Mesendoderm (in vitro differentiated cells): ENCODE results near the gene RDX.

Experiments used
- DNase-seq: peaks from one replicate; pipeline ENCODE4 v3.0.0; 2013
- H2AK5ac ChIP-seq: 2 replicates; pipeline ENCODE4 v1.6.1; 2013; ENCODE audit warnings: low read length, inconsistent platforms
- H2BK120ac ChIP-seq: 2 replicates; pipeline ENCODE4 v1.6.1; 2013; ENCODE audit warnings: low read depth, mild to moderate bottlenecking, low read length, moderate library complexity, mixed read lengths
- H2BK15ac ChIP-seq: replicated peaks from 2 replicates; pipeline ENCODE4 v1.6.1; 2013; ENCODE audit warnings: low read depth, mild to moderate bottlenecking, moderate library complexity
- H2BK5ac ChIP-seq: 2 replicates; pipeline ENCODE4 v1.6.1; 2013; ENCODE audit warnings: low read length, inconsistent platforms
- H3K18ac ChIP-seq: 2 replicates; pipeline ENCODE4 v1.6.1; 2013; ENCODE audit warnings: mild to moderate bottlenecking, low read length, mixed read lengths
- H3K23ac ChIP-seq: one replicate; pipeline ENCODE4 v1.6.1; 2013; ENCODE audit warnings: low read length
- H3K27ac ChIP-seq: 2 replicates; pipeline ENCODE4 v1.5.1; 2013; ENCODE audit warnings: low read depth, mild to moderate bottlenecking, inconsistent platforms, low read length, moderate library complexity
- H3K27me3 ChIP-seq: 2 replicates; pipeline ENCODE4 v1.6.1; 2013; ENCODE audit warnings: low read length, control low read depth, mild to moderate bottlenecking, inconsistent platforms; ENCODE audit not compliant: insufficient read depth, poor library complexity
- H3K36me3 ChIP-seq: 2 replicates; pipeline ENCODE4 v1.6.1; 2013; ENCODE audit warnings: low read length, inconsistent platforms; ENCODE audit not compliant: control insufficient read depth, insufficient read depth
- H3K4ac ChIP-seq: one replicate; pipeline ENCODE4 v1.6.1; 2013; ENCODE audit warnings: low read depth, mild to moderate bottlenecking, low read length, moderate library complexity
- H3K4me1 ChIP-seq: 2 replicates; pipeline ENCODE4 v1.6.1; 2013; ENCODE audit warnings: low read depth, low read length, inconsistent platforms; ENCODE audit not compliant: control insufficient read depth
- H3K4me2 ChIP-seq: 2 replicates; pipeline ENCODE4 v1.6.1; 2013; ENCODE audit warnings: low read length
- H3K4me3 ChIP-seq: 2 replicates; pipeline ENCODE4 v1.5.1; 2013; ENCODE audit warnings: mild to moderate bottlenecking, low read length
- H3K56ac ChIP-seq: one replicate; pipeline ENCODE4 v1.6.1; 2013; ENCODE audit warnings: low read length
- H3K79me1 ChIP-seq: 2 replicates; pipeline ENCODE4 v1.6.1; 2013; ENCODE audit warnings: low read length, inconsistent platforms
- H3K79me2 ChIP-seq: 2 replicates; pipeline ENCODE4 v1.6.1; 2013; ENCODE audit warnings: mild to moderate bottlenecking, low read length; ENCODE audit not compliant: control insufficient read depth, insufficient read depth
- H3K9ac ChIP-seq: 2 replicates; pipeline ENCODE4 v1.6.1; 2013; ENCODE audit warnings: low read length, inconsistent platforms
- H4K5ac ChIP-seq: one replicate; pipeline ENCODE4 v1.6.1; 2013; ENCODE audit warnings: low read length
- H4K8ac ChIP-seq: one replicate; pipeline ENCODE4 v1.6.1; 2013; ENCODE audit warnings: low read depth, mild to moderate bottlenecking, control low read depth, low read length, moderate library complexity
- WGBS: extraction: QIAGEN DNeasy Blood & Tissue Kit; methylation state at CpG from one replicate; pipeline ENCODE4 v1.1.7; 2013; ENCODE audit warnings: low lambda C conversion rate, missing lambda C conversion rate; ENCODE audit not compliant: insufficient coverage; ENCODE audit errors: extremely low coverage; 5-methylcytosine and 5-hydroxymethylcytosine counted together

RDX gene

GRCh38 chr11:110190885-110191284, 105.5 kb downstream of the RDX start:
- Histone ChIP-seq H3K23ac (no peak overlapping the region), H2AK5ac (no peak overlapping the region), H3K27me3 (no peaks in the 10 kb centered on the region), H3K4me3 (no peak overlapping the region), H3K4me1 (no peaks in the 10 kb centered on the region), H3K4me2 (no peak overlapping the region), H3K4ac (no peak overlapping the region), H3K79me1 (no peaks in the 10 kb centered on the region), H3K79me2 (no peaks in the 10 kb centered on the region), H2BK120ac (no peak overlapping the region), H3K27ac (no peak overlapping the region), H4K8ac (no peak overlapping the region), H2BK15ac (no peak overlapping the region), H3K56ac (no peak overlapping the region), H3K9ac (no peak overlapping the region), H3K36me3 (no peaks in the 10 kb centered on the region), H2BK5ac (no peak overlapping the region), H4K5ac (no peak overlapping the region), H3K18ac (no peak overlapping the region)
- no CpG with 5 or more reads among the region's 1 CpG for WGBS
- DNase-seq = no peak

GRCh38 chr11:110187731-110188130, 108.7 kb downstream of the RDX start:
- no peak overlapping the region for H2BK5ac ChIP-seq
- H3K27me3 ChIP-seq = no peaks in the 10 kb centered on the region
- H3K4me1 ChIP-seq = no peaks in the 10 kb centered on the region
- H3K27ac ChIP-seq = no peak overlapping the region
- H3K56ac ChIP-seq = no peak overlapping the region
- no peak overlapping the region for H2AK5ac ChIP-seq
- H2BK15ac ChIP-seq = no peak overlapping the region
- H3K9ac ChIP-seq = no peak overlapping the region
- no peaks in the 10 kb centered on the region for H3K36me3 ChIP-seq
- H4K8ac ChIP-seq = no peak overlapping the region
- H4K5ac ChIP-seq = no peak overlapping the region
- no peak for DNase-seq
- H3K79me1 ChIP-seq = no peaks in the 10 kb centered on the region
- H3K4me2 ChIP-seq = no peak overlapping the region
- H3K79me2 ChIP-seq = no peaks in the 10 kb centered on the region
- H3K23ac ChIP-seq = no peak overlapping the region
- no peak overlapping the region for H3K4me3 ChIP-seq
- H2BK120ac ChIP-seq = no peak overlapping the region
- no peak overlapping the region for H3K4ac ChIP-seq
- no peak overlapping the region for H3K18ac ChIP-seq
- no CpG with 5 or more reads among the region's 6 CpGs for WGBS

GRCh38 chr11:110186867-110187266, 109.5 kb downstream of the RDX start:
- H3K79me1 ChIP-seq = no peaks in the 10 kb centered on the region
- H3K36me3 ChIP-seq = no peaks in the 10 kb centered on the region
- no peak overlapping the region for H2BK5ac ChIP-seq
- no peaks in the 10 kb centered on the region for H3K79me2 ChIP-seq
- H3K27me3 ChIP-seq = no peaks in the 10 kb centered on the region
- H3K23ac ChIP-seq = no peak overlapping the region
- H3K9ac ChIP-seq = no peak overlapping the region
- no peaks in the 10 kb centered on the region for H3K4me1 ChIP-seq
- H3K18ac ChIP-seq = no peak overlapping the region
- no peak overlapping the region for H4K5ac ChIP-seq
- no peak overlapping the region for H3K4me3 ChIP-seq
- H3K56ac ChIP-seq = no peak overlapping the region
- no peak overlapping the region for H3K27ac ChIP-seq
- no peak overlapping the region for H2BK15ac ChIP-seq
- no peak for DNase-seq
- H3K4me2 ChIP-seq = no peak overlapping the region
- no peak overlapping the region for H3K4ac ChIP-seq
- no peak overlapping the region for H2BK120ac ChIP-seq
- no peak overlapping the region for H2AK5ac ChIP-seq
- no peak overlapping the region for H4K8ac ChIP-seq
- no CpG with 5 or more reads among the region's 4 CpGs for WGBS

GRCh38 chr11:110186456-110186855, 110.0 kb downstream of the RDX start:
- no CpG with 5 or more reads among the region's 5 CpGs for WGBS
- H3K4me2 ChIP-seq = no peak overlapping the region
- H3K4me3 ChIP-seq = no peak overlapping the region
- H3K36me3 ChIP-seq = no peaks in the 10 kb centered on the region
- H3K9ac ChIP-seq = no peak overlapping the region
- no peak overlapping the region for H4K5ac ChIP-seq
- no peaks in the 10 kb centered on the region for H3K79me1 ChIP-seq
- H2AK5ac ChIP-seq = no peak overlapping the region
- no peak overlapping the region for H2BK15ac ChIP-seq
- no peak overlapping the region for H3K23ac ChIP-seq
- no peak overlapping the region for H2BK5ac ChIP-seq
- H3K4me1 ChIP-seq = no peaks in the 10 kb centered on the region
- H3K27ac ChIP-seq = no peak overlapping the region
- H2BK120ac ChIP-seq = no peak overlapping the region
- H3K4ac ChIP-seq = no peak overlapping the region
- no peak for DNase-seq
- no peak overlapping the region for H3K56ac ChIP-seq
- no peaks in the 10 kb centered on the region for H3K79me2 ChIP-seq
- no peaks in the 10 kb centered on the region for H3K27me3 ChIP-seq
- no peak overlapping the region for H4K8ac ChIP-seq
- H3K18ac ChIP-seq = no peak overlapping the region

GRCh38 chr11:110185599-110185998, 110.8 kb downstream of the RDX start:
- no peak for DNase-seq
- no peaks in the 10 kb centered on the region for H3K4me1 ChIP-seq
- no peak overlapping the region for H3K9ac ChIP-seq
- no peak overlapping the region for H2BK120ac ChIP-seq
- WGBS = no CpG with 5 or more reads among the region's 7 CpGs
- no peak overlapping the region for H3K4me3 ChIP-seq
- H4K5ac ChIP-seq = no peak overlapping the region
- H3K79me1 ChIP-seq = no peaks in the 10 kb centered on the region
- no peak overlapping the region for H3K27ac ChIP-seq
- no peak overlapping the region for H2BK5ac ChIP-seq
- no peak overlapping the region for H2BK15ac ChIP-seq
- H3K56ac ChIP-seq = no peak overlapping the region
- no peak overlapping the region for H3K18ac ChIP-seq
- no peak overlapping the region for H3K4ac ChIP-seq
- H3K4me2 ChIP-seq = no peak overlapping the region
- no peaks in the 10 kb centered on the region for H3K36me3 ChIP-seq
- H2AK5ac ChIP-seq = no peak overlapping the region
- no peak overlapping the region for H4K8ac ChIP-seq
- no peak overlapping the region for H3K23ac ChIP-seq
- no peaks in the 10 kb centered on the region for H3K79me2 ChIP-seq
- H3K27me3 ChIP-seq = no peaks in the 10 kb centered on the region

- DNase-seq = no peak
- no peak overlapping the region for H2BK120ac ChIP-seq
- no CpG with 5 or more reads among the region's 3 CpGs for WGBS
- H3K4me1 ChIP-seq = no peaks in the 10 kb centered on the region
- H2BK5ac ChIP-seq = no peak overlapping the region
- H3K27ac ChIP-seq = no peak overlapping the region
- no peak overlapping the region for H3K23ac ChIP-seq
- no peak overlapping the region for H3K4me2 ChIP-seq
- no peak overlapping the region for H2BK15ac ChIP-seq
- no peaks in the 10 kb centered on the region for H3K79me1 ChIP-seq
- no peak overlapping the region for H2AK5ac ChIP-seq
- H3K27me3 ChIP-seq = no peaks in the 10 kb centered on the region
- no peak overlapping the region for H3K18ac ChIP-seq
- no peaks in the 10 kb centered on the region for H3K79me2 ChIP-seq
- H4K5ac ChIP-seq = no peak overlapping the region
- no peak overlapping the region for H3K4me3 ChIP-seq
- H4K8ac ChIP-seq = no peak overlapping the region
- no peak overlapping the region for H3K9ac ChIP-seq
- no peaks in the 10 kb centered on the region for H3K36me3 ChIP-seq
- no peak overlapping the region for H3K4ac ChIP-seq
- H3K56ac ChIP-seq = no peak overlapping the region
Measured at GRCh38 chr11:110185121-110185591, 111.3 kb downstream of the RDX start.
